ENCODE results near the gene BLVRA. TPM values are rescaled to one million over a fixed set of nuclear protein-coding genes. Genes with fewer than 3 reads are reported as not detected.

Gene BLVRA
- total and polyA plus RNA-seq, 2 donors (not counting 1 experiment from before 2014, with no cell fraction given): 5.4 to 6.9 TPM

GRCh38 chr7:43764039-43764761, 5.7 kb downstream of the BLVRA start:
- Mint-ChIP-seq H3K9me3 (ENCODE audit: insufficient read depth) (no peaks in the 10 kb centered on the region), H3K4me1 (peaks cover 31% of the 10 kb centered on the region), H3K27me3 (no peaks in the 10 kb centered on the region), H3K4me3 (peak overlapping the region; percentile 79), H3K27ac (peak overlapping the region; percentile 57)
- Histone ChIP-seq H3K36me3 (replicated peaks in 1 of 2; ENCODE audit: control extremely low read depth in 1 of 2, control insufficient read depth in 1 of 2, extremely low read depth in 1 of 2, insufficient read depth in 2 of 2, low read length in 1 of 2) (no peaks in the 10 kb centered on the region), H3K27ac (ENCODE audit: low read length in 2 of 2) (peak overlapping the region in 1 of 2 donors; percentile 23), H3K4me2 (replicated peaks; ENCODE audit: low read depth, low read length, poor library complexity, severe bottlenecking) (peak overlapping the region; percentile 68), H2AFZ (ENCODE audit: insufficient read depth, low read depth, low read length, poor library complexity, severe bottlenecking) (peak overlapping the region; percentile 71), H3K9ac (ENCODE audit: low read length) (peak overlapping the region; percentile 58), H3K9me3 (ENCODE audit: control extremely low read depth in 1 of 3, control insufficient read depth in 2 of 3, insufficient read depth in 1 of 3, low read length in 2 of 3) (no peaks in the 10 kb centered on the region), H3K4me1 (ENCODE audit: control insufficient read depth in 2 of 2, insufficient read depth in 2 of 2, low read length in 2 of 2) (peaks cover 13 to 17% of the 10 kb centered on the region in 2 donors), H4K20me1 (ENCODE audit: control insufficient read depth, insufficient read depth, low read length, poor library complexity, severe bottlenecking) (no peaks in the 10 kb centered on the region), H3K4me3 (ENCODE audit: control extremely low read depth in 1 of 5, extremely low read depth in 1 of 5, insufficient read depth in 1 of 5, low read depth in 2 of 5, low read length in 4 of 5) (peak overlapping the region in 3 of 5 experiments; percentile 34 to 49 (median 39)), H3K27me3 (replicated peaks in 1 of 4; ENCODE audit: control extremely low read depth in 1 of 4, control insufficient read depth in 3 of 4, insufficient read depth in 4 of 4, low read length in 3 of 4) (no peaks in the 10 kb centered on the region), H3K79me2 (ENCODE audit: control insufficient read depth, insufficient read depth, low read length) (no peaks in the 10 kb centered on the region)
- intact Hi-C loops (cut with micrococcal nuclease): no loop called here
- ChIA-PET POLR2A (no interaction called here), CTCF (interaction anchor here (0.6 to 1.8 kb wide), 4 partner anchors 35 to 166 kb away, joined by 3 to 8 read pairs (median 3); partner anchors contain the start of gene COA1)
- no peak for TF ChIP-seq CTCF (IDR thresholded peaks at IDR 0.05)
- no peak for TF ChIP-seq EZH2 (IDR thresholded peaks at IDR 0.05; ENCODE audit: borderline replicate concordance, insufficient read depth, low read depth, low read length, poor library complexity, severe bottlenecking)
- ATAC-seq (ENCODE audit: low read depth) (peak; percentile 75), DNase-seq (peak; percentile 66)
- 0% methylated on average over 1 of the region's 9 CpGs for WGBS (ENCODE audit: insufficient coverage)

- WGBS (ENCODE audit: insufficient coverage): 92% methylated on average over 9 of the region's 10 CpGs
- DNase-seq (no peak), ATAC-seq (ENCODE audit: low read depth) (no peak)
- CTCF ChIA-PET: interaction anchor here (1.8 kb wide), 2 partner anchors 36 to 73 kb away, joined by 3 to 8 read pairs; partner anchors contain the start of gene COA1
- POLR2A ChIA-PET: no interaction called here
- Histone ChIP-seq H3K9me3 (ENCODE audit: control extremely low read depth in 1 of 3, control insufficient read depth in 2 of 3, insufficient read depth in 1 of 3, low read length in 2 of 3) (no peaks in the 10 kb centered on the region), H2AFZ (ENCODE audit: insufficient read depth, low read depth, low read length, poor library complexity, severe bottlenecking) (peak overlapping the region; percentile 71), H3K4me2 (replicated peaks; ENCODE audit: low read depth, low read length, poor library complexity, severe bottlenecking) (peak overlapping the region; percentile 68), H4K20me1 (ENCODE audit: control insufficient read depth, insufficient read depth, low read length, poor library complexity, severe bottlenecking) (no peaks in the 10 kb centered on the region), H3K27ac (ENCODE audit: low read length in 2 of 2) (no peak overlapping the region), H3K4me1 (ENCODE audit: control insufficient read depth in 2 of 2, insufficient read depth in 2 of 2, low read length in 2 of 2) (peaks cover 9 to 15% of the 10 kb centered on the region in 2 donors), H3K9ac (ENCODE audit: low read length) (peak overlapping the region; percentile 58), H3K27me3 (replicated peaks in 1 of 4; ENCODE audit: control extremely low read depth in 1 of 4, control insufficient read depth in 3 of 4, insufficient read depth in 4 of 4, low read length in 3 of 4) (no peaks in the 10 kb centered on the region), H3K4me3 (ENCODE audit: control extremely low read depth in 1 of 5, extremely low read depth in 1 of 5, insufficient read depth in 1 of 5, low read depth in 2 of 5, low read length in 4 of 5) (no peak overlapping the region), H3K79me2 (ENCODE audit: control insufficient read depth, insufficient read depth, low read length) (no peaks in the 10 kb centered on the region), H3K36me3 (replicated peaks in 1 of 2; ENCODE audit: control extremely low read depth in 1 of 2, control insufficient read depth in 1 of 2, extremely low read depth in 1 of 2, insufficient read depth in 2 of 2, low read length in 1 of 2) (no peaks in the 10 kb centered on the region)
- no peak overlapping the region for H3K27ac Mint-ChIP-seq
- TF ChIP-seq CTCF (IDR thresholded peaks at IDR 0.05): no peak
- no peak for TF ChIP-seq EZH2 (IDR thresholded peaks at IDR 0.05; ENCODE audit: borderline replicate concordance, insufficient read depth, low read depth, low read length, poor library complexity, severe bottlenecking)
- H3K4me1 Mint-ChIP-seq: peaks cover 28% of the 10 kb centered on the region
- intact Hi-C loops (cut with micrococcal nuclease): no loop called here
- no peaks in the 10 kb centered on the region for H3K27me3 Mint-ChIP-seq
- H3K9me3 Mint-ChIP-seq (ENCODE audit: insufficient read depth): no peaks in the 10 kb centered on the region
- peak overlapping the region; percentile 23 for H3K4me3 Mint-ChIP-seq
Measured at GRCh38 chr7:43764807-43765491, 6.5 kb downstream of the BLVRA start.

Data from B cell (primary cell).